ENCODE measurements around the gene PHLDB3.
A peak's percentile ranks its signal among the peaks of the same experiment; 100 is the strongest.
"Not testable (repeated sequence)": the region's sequence is repeated elsewhere in the genome, so short reads cannot be mapped to it uniquely, and the experiment has no call there.

PHLDB3 gene

GRCh38 chr19:43526884-43527859 lies 22.6 kb upstream of the PHLDB3 start, which contains the start of gene ETHE1:
TSS of gene ETHE1 (minus strand) at chr19:43527201. CDS start at chr19:43527177, 24 bp downstream.
- peak; percentile 14 for DNase-seq

- no peak for DNase-seq
Observed at GRCh38 chr19:43525836-43526771, 21.6 kb upstream of the PHLDB3 start.

GRCh38 chr19:43524922-43525835 lies 20.6 kb upstream of the PHLDB3 start:
- no peak for DNase-seq

- DNase-seq, result not testable (repeated sequence)
Observed at GRCh38 chr19:43523696-43524095, 19.1 kb upstream of the PHLDB3 start.

GRCh38 chr19:43522929-43523328 lies 18.4 kb upstream of the PHLDB3 start:
- no peak for DNase-seq

GRCh38 chr19:43519436-43520088 lies 15.0 kb upstream of the PHLDB3 start:
- peak; percentile 69 for DNase-seq

GRCh38 chr19:43518051-43518450 lies 13.5 kb upstream of the PHLDB3 start:
- peak; percentile 3 for DNase-seq

- not testable (repeated sequence) for DNase-seq
Observed at GRCh38 chr19:43512399-43512798, 7.9 kb upstream of the PHLDB3 start.

GRCh38 chr19:43511324-43511723 lies 6.8 kb upstream of the PHLDB3 start:
- DNase-seq, result no peak

GRCh38 chr19:43510713-43511112 lies 6.2 kb upstream of the PHLDB3 start:
- no peak for DNase-seq

- DNase-seq, result no peak
Observed at GRCh38 chr19:43507880-43508279, 3.3 kb upstream of the PHLDB3 start.

- no peak for DNase-seq
Observed at GRCh38 chr19:43506629-43507028, 2.1 kb upstream of the PHLDB3 start.

- no peak for DNase-seq
Observed at GRCh38 chr19:43505941-43506340, 1.4 kb upstream of the PHLDB3 start.

GRCh38 chr19:43505186-43505456 lies 575 bp upstream of the PHLDB3 start:
- no peak for DNase-seq

- peak; percentile 74 for DNase-seq
Observed at GRCh38 chr19:43503501-43504425, 783 bp downstream of the PHLDB3 start.

- no peak for DNase-seq
Observed at GRCh38 chr19:43502419-43502976, 2.0 kb downstream of the PHLDB3 start.

GRCh38 chr19:43501661-43502418 lies 2.7 kb downstream of the PHLDB3 start:
- DNase-seq, result no peak

GRCh38 chr19:43499042-43499441 lies 5.5 kb downstream of the PHLDB3 start:
- DNase-seq, result no peak

- no peak for DNase-seq
Observed at GRCh38 chr19:43498233-43498842, 6.2 kb downstream of the PHLDB3 start.

Measured in COR-L47 (cell line).